Measurements from ENCODE around the gene ACSF3.

Gene ACSF3

GRCh38 chr16:89175280-89176146 is 81.9 kb downstream of the ACSF3 start:
- no peak for TF ChIP-seq CTCF (IDR thresholded peaks at IDR 0.05; ENCODE audit: insufficient read depth, low read depth, low read length, missing control alignments)
- H3K4me3 ChIP-seq (ENCODE audit: low read depth, low read length) = no peak overlapping the region
- DNase-seq (ENCODE audit: low read depth) = no peak

GRCh38 chr16:89176147-89176690 is 82.6 kb downstream of the ACSF3 start:
- no peak overlapping the region for H3K4me3 ChIP-seq (ENCODE audit: low read depth, low read length)
- no peak for TF ChIP-seq CTCF (IDR thresholded peaks at IDR 0.05; ENCODE audit: insufficient read depth, low read depth, low read length, missing control alignments)
- DNase-seq (ENCODE audit: low read depth) = no peak

- TF ChIP-seq CTCF (IDR thresholded peaks at IDR 0.05; ENCODE audit: insufficient read depth, low read depth, low read length, missing control alignments) = no peak
- no peak overlapping the region for H3K4me3 ChIP-seq (ENCODE audit: low read depth, low read length)
- no peak for DNase-seq (ENCODE audit: low read depth)
Measured at GRCh38 chr16:89176717-89177116, 83.1 kb downstream of the ACSF3 start.

GRCh38 chr16:89177501-89177900 is 83.8 kb downstream of the ACSF3 start:
- no peak for TF ChIP-seq CTCF (IDR thresholded peaks at IDR 0.05; ENCODE audit: insufficient read depth, low read depth, low read length, missing control alignments)
- H3K4me3 ChIP-seq (ENCODE audit: low read depth, low read length) = no peak overlapping the region
- DNase-seq (ENCODE audit: low read depth) = no peak

- H3K4me3 ChIP-seq (ENCODE audit: low read depth, low read length) = no peak overlapping the region
- no peak for DNase-seq (ENCODE audit: low read depth)
- TF ChIP-seq CTCF (IDR thresholded peaks at IDR 0.05; ENCODE audit: insufficient read depth, low read depth, low read length, missing control alignments) = no peak
Measured at GRCh38 chr16:89178453-89179147, 84.9 kb downstream of the ACSF3 start.

GRCh38 chr16:89179148-89179484 is 85.5 kb downstream of the ACSF3 start:
- H3K4me3 ChIP-seq (ENCODE audit: low read depth, low read length) = no peak overlapping the region
- DNase-seq (ENCODE audit: low read depth) = no peak
- no peak for TF ChIP-seq CTCF (IDR thresholded peaks at IDR 0.05; ENCODE audit: insufficient read depth, low read depth, low read length, missing control alignments)

All from GM12865 (cell line).